ENCODE data around the gene GULP1.

Gene GULP1

DNA sequence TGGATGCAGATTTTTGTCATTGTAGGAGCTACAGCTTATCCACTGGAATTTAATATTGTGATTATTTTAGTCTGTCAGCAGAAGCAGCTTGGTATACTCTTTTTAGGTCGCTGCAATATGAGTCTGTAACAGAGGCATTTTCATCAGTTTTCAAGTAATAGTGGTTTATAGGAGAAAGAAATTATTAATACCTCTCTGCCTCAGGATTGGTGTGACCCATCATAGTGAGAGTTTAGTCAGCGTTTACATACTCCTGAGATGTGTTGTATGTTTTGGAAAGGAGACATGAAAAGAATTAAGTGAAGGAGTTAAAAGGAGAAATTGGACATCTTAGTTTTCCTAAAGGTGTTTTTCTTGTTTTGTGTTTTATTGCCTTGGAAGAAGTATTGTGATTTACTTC is 189.8 kb downstream of the GULP1 start:
- DNase-seq (ENCODE audit: low read depth), result no peak
- TF ChIP-seq CTCF (IDR thresholded peaks at IDR 0.05; ENCODE audit: control insufficient read depth, extremely low read depth, insufficient read depth), result no peak
- no peak overlapping the region for H3K4me3 ChIP-seq (ENCODE audit: low read depth, low read length)

DNA sequence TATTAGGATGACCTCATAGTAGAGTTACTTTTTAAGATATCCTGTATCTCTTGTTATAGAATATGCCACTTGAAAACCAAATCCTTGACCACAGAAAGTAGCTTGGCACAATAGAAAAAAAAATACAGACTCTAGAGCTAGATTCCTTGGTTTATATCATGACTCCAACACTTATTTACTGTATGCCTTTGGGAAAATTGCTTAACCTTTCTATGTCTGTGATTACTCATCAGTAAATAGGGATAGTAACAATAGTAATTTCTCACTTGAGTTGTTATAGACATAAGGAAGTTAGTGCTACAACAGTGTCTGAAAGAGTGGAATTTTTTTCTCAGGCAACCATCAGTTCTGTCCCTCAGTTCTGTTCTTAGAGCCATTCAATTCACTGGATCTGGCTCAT is 193.8 kb downstream of the GULP1 start:
- DNase-seq (ENCODE audit: low read depth), result no peak

GRCh38 chr2:188492751-188493150 is 201.1 kb downstream of the GULP1 start:
- no peak overlapping the region for H3K4me3 ChIP-seq (ENCODE audit: low read depth, low read length)
- no peak for DNase-seq (ENCODE audit: low read depth)
- no peak for TF ChIP-seq CTCF (IDR thresholded peaks at IDR 0.05; ENCODE audit: control insufficient read depth, extremely low read depth, insufficient read depth)

More for the DNA sequence above, 193.8 kb downstream of the GULP1 start:
- TF ChIP-seq CTCF (IDR thresholded peaks at IDR 0.05; ENCODE audit: control insufficient read depth, extremely low read depth, insufficient read depth), result no peak
- H3K4me3 ChIP-seq (ENCODE audit: low read depth, low read length), result no peak overlapping the region

DNA sequence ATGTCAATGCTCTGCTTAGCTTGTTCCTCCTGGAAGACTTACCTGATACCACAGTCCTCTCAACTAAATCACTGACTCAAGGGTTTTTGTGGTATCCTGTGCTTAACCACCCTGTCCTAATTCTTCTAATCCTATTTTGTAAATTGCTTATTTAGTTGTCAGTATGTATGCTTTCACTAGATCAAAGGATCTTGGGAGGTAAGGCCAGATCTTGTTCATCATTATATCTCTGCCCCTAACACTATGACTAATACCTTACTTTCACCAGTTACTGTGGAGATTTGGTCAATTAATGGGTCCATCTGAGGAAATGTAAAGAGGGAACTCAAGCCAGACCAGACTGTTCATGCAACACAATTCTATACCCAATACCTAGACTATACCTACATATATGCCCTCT is 203.2 kb downstream of the GULP1 start:
- H3K4me3 ChIP-seq (ENCODE audit: low read depth, low read length), result no peak overlapping the region
- no peak for DNase-seq (ENCODE audit: low read depth)
- TF ChIP-seq CTCF (IDR thresholded peaks at IDR 0.05; ENCODE audit: control insufficient read depth, extremely low read depth, insufficient read depth), result no peak

DNA sequence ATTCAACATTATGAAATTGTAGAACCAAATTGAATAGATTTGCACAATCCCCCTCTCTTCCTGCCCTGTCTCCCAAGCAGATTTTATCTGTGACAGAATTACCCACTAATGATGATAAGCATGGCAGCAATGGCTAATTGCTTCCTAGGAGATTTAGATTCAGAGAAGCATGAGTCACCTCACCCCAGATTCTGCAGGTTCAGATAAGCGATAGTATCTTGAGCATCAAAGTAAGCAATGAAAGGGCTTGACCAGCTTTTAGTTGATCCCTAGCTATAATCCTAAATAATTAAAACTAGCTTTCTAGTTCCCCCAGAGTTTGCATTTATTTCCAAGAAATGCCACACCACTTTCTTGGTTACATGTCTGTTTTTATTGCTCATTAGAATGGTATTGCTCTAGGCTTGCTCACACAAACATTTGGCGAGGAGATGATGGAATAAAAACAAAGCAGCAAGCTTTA is 204.3 kb downstream of the GULP1 start:
- H3K4me3 ChIP-seq (ENCODE audit: low read depth, low read length), result no peak overlapping the region
- no peak for TF ChIP-seq CTCF (IDR thresholded peaks at IDR 0.05; ENCODE audit: control insufficient read depth, extremely low read depth, insufficient read depth)
- no peak for DNase-seq (ENCODE audit: low read depth)

DNA sequence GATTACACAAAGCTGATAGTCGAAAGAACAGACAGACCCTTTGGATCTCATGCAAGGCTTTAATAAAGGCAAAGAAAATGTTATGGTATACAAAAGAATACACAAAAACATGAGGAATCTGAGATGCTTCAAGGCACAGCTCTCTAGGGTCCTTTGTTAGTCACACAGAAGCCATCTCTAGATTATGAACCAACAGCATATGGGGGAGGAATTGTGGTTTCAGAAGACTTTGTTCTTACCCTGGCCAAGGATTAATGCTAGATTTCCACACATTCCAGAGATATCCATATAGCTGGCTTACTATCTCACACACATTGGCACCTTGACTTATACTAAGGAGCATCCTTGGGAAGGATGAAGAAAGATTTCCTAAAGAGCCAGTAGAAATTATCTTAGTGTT is 206.1 kb downstream of the GULP1 start:
- H3K4me3 ChIP-seq (ENCODE audit: low read depth, low read length), result no peak overlapping the region
- no peak for DNase-seq (ENCODE audit: low read depth)
- no peak for TF ChIP-seq CTCF (IDR thresholded peaks at IDR 0.05; ENCODE audit: control insufficient read depth, extremely low read depth, insufficient read depth)

GRCh38 chr2:188503975-188504374 is 212.3 kb downstream of the GULP1 start:
- no peak for TF ChIP-seq CTCF (IDR thresholded peaks at IDR 0.05; ENCODE audit: control insufficient read depth, extremely low read depth, insufficient read depth)
- H3K4me3 ChIP-seq (ENCODE audit: low read depth, low read length), result no peak overlapping the region
- DNase-seq (ENCODE audit: low read depth), result no peak
